ENCODE results near the gene CLINT1.

The CLINT1 gene

GRCh38 chr5:157902449-157903116 lies 43.6 kb upstream of the CLINT1 start:
- TF ChIP-seq EGR1 (IDR thresholded peaks at IDR 0.05) (no peak), TCF12 (IDR thresholded peaks at IDR 0.05; ENCODE audit: low read depth) (no peak), TEAD4 (IDR thresholded peaks at IDR 0.05) (no peak), ZBTB7A (IDR thresholded peaks at IDR 0.05; ENCODE audit: low read depth) (no peak), EP300 (IDR thresholded peaks at IDR 0.05; ENCODE audit: borderline replicate concordance) (no peak), NFIC (IDR thresholded peaks at IDR 0.05) (no peak), YY1 (IDR thresholded peaks at IDR 0.05; ENCODE audit: low read depth) (no peak), MAX (IDR thresholded peaks at IDR 0.05) (no peak), FOXM1 (IDR thresholded peaks at IDR 0.05; ENCODE audit: borderline replicate concordance, low read depth) (no peak), CREB1 (IDR thresholded peaks at IDR 0.05; ENCODE audit: low read depth) (no peak), RAD21 (IDR thresholded peaks at IDR 0.05; ENCODE audit: low read depth) (no peak), CEBPB (IDR thresholded peaks at IDR 0.05) (no peak), TAF1 (IDR thresholded peaks at IDR 0.05; ENCODE audit: low read depth) (no peak)
- TF ChIP-seq, protein P1, sequence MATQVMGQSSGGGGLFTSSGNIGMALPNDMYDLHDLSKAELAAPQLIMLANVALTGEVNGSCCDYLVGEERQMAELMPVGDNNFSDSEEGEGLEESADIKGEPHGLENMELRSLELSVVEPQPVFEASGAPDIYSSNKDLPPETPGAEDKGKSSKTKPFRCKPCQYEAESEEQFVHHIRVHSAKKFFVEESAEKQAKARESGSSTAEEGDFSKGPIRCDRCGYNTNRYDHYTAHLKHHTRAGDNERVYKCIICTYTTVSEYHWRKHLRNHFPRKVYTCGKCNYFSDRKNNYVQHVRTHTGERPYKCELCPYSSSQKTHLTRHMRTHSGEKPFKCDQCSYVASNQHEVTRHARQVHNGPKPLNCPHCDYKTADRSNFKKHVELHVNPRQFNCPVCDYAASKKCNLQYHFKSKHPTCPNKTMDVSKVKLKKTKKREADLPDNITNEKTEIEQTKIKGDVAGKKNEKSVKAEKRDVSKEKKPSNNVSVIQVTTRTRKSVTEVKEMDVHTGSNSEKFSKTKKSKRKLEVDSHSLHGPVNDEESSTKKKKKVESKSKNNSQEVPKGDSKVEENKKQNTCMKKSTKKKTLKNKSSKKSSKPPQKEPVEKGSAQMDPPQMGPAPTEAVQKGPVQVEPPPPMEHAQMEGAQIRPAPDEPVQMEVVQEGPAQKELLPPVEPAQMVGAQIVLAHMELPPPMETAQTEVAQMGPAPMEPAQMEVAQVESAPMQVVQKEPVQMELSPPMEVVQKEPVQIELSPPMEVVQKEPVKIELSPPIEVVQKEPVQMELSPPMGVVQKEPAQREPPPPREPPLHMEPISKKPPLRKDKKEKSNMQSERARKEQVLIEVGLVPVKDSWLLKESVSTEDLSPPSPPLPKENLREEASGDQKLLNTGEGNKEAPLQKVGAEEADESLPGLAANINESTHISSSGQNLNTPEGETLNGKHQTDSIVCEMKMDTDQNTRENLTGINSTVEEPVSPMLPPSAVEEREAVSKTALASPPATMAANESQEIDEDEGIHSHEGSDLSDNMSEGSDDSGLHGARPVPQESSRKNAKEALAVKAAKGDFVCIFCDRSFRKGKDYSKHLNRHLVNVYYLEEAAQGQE (IDR thresholded peaks at IDR 0.05; ENCODE audit: low read depth), result no peak
- TF ChIP-seq, protein P2, sequence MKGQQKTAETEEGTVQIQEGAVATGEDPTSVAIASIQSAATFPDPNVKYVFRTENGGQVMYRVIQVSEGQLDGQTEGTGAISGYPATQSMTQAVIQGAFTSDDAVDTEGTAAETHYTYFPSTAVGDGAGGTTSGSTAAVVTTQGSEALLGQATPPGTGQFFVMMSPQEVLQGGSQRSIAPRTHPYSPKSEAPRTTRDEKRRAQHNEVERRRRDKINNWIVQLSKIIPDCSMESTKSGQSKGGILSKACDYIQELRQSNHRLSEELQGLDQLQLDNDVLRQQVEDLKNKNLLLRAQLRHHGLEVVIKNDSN (IDR thresholded peaks at IDR 0.05), result no peak

DNA sequence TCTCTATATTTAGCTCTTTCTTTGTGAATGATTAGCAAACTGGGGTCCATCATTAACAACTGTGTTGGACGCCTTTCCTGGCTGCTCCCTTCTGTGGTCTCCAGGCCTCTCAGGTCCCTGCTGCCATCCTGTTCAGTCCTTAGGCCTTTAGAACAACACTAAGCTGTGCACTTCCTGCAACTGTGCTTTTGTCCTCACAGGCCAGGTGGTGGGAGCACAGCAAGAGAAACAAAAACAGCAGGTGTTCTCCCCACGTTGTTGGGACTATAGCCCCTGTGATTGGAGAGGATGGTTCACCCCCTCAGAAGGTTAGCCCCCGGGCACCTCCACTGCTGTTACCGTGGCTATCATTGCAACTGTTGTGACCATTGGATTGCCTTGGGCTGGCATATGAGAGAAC lies 41.7 kb upstream of the CLINT1 start:
- TF ChIP-seq TCF12 (IDR thresholded peaks at IDR 0.05; ENCODE audit: low read depth), result no peak
- no peak for TF ChIP-seq MAX (IDR thresholded peaks at IDR 0.05)
- TF ChIP-seq YY1 (IDR thresholded peaks at IDR 0.05; ENCODE audit: low read depth), result no peak
- TF ChIP-seq, protein P2 (IDR thresholded peaks at IDR 0.05), result no peak
- TF ChIP-seq EP300 (IDR thresholded peaks at IDR 0.05; ENCODE audit: borderline replicate concordance), result no peak
- TF ChIP-seq TAF1 (IDR thresholded peaks at IDR 0.05; ENCODE audit: low read depth), result no peak
- TF ChIP-seq TEAD4 (IDR thresholded peaks at IDR 0.05), result no peak
- TF ChIP-seq RAD21 (IDR thresholded peaks at IDR 0.05; ENCODE audit: low read depth), result no peak
- no peak for TF ChIP-seq NFIC (IDR thresholded peaks at IDR 0.05)
- TF ChIP-seq EGR1 (IDR thresholded peaks at IDR 0.05), result no peak
- no peak for TF ChIP-seq CREB1 (IDR thresholded peaks at IDR 0.05; ENCODE audit: low read depth)
- TF ChIP-seq FOXM1 (IDR thresholded peaks at IDR 0.05; ENCODE audit: borderline replicate concordance, low read depth), result no peak
- TF ChIP-seq CEBPB (IDR thresholded peaks at IDR 0.05), result no peak
- no peak for TF ChIP-seq ZBTB7A (IDR thresholded peaks at IDR 0.05; ENCODE audit: low read depth)
- TF ChIP-seq, protein P1 (IDR thresholded peaks at IDR 0.05; ENCODE audit: low read depth), result no peak

DNA sequence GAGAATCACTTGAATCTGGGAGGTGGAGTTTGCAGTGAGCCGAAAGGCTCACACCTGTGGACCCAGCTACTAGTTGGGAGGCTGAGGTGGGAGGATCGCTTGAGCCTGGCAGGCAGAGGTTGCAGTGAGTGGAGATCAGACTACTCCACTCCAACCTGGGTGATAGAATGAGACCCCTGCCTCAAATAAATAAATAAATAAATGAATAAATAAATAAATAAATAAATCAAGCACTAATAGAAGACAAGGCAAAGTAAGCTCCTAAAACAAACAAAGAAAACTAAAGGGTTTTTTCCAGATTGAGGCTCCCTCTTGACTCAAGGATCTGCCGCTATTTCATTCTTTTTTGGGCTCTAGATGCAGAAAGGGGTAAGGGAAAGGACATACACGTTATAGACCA lies 34.7 kb upstream of the CLINT1 start:
- TF ChIP-seq MAX (IDR thresholded peaks at IDR 0.05) (no peak), TAF1 (IDR thresholded peaks at IDR 0.05; ENCODE audit: low read depth) (no peak), TCF12 (IDR thresholded peaks at IDR 0.05; ENCODE audit: low read depth) (no peak), EP300 (IDR thresholded peaks at IDR 0.05; ENCODE audit: borderline replicate concordance) (no peak), CREB1 (IDR thresholded peaks at IDR 0.05; ENCODE audit: low read depth) (no peak), EGR1 (IDR thresholded peaks at IDR 0.05) (no peak), ZBTB7A (IDR thresholded peaks at IDR 0.05; ENCODE audit: low read depth) (no peak), YY1 (IDR thresholded peaks at IDR 0.05; ENCODE audit: low read depth) (no peak), FOXM1 (IDR thresholded peaks at IDR 0.05; ENCODE audit: borderline replicate concordance, low read depth) (no peak), RAD21 (IDR thresholded peaks at IDR 0.05; ENCODE audit: low read depth) (no peak), NFIC (IDR thresholded peaks at IDR 0.05) (no peak), TEAD4 (IDR thresholded peaks at IDR 0.05) (no peak)
- TF ChIP-seq, protein P2 (IDR thresholded peaks at IDR 0.05), result no peak
- TF ChIP-seq, protein P1 (IDR thresholded peaks at IDR 0.05; ENCODE audit: low read depth), result no peak
